Measurements from ENCODE around the gene LMTK2.

The LMTK2 gene

DNA sequence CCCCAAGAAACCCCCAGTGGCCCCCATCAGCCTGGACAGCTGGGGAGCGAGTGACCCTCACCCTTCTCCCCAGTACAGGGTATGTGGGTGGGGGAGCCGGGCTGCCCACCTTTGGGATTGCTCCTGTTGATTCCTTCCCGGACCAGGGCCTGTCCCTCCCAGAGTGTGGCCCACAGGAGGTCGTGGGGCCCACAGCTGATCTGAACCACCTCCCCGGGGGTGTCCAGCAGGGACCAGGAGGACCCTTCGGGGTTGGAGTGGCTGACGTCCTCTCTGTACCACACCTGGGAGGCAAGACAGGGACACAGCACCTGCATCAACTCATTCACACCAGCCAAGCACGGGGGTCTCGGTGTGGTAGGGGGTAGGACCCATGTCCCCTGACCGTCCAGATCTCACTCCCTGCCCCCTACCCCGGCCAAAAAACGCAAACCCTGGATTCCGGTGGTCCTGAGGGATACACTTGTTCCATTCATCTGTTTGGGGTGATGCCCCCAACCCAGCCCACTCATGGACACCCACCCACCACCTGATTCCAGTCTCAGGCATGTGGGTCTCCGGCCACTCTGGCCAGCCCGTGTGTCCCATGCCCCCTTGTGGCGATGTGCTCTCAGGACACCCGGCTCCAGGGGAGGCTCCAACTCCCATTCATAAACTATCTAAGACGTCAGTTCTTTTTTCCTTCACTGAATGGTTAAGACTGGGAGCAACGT is 134.5 kb downstream of the LMTK2 start:
- DNase-seq = peak in 3 of 6 experiments; percentile 6 to 10 (median 8)

DNA sequence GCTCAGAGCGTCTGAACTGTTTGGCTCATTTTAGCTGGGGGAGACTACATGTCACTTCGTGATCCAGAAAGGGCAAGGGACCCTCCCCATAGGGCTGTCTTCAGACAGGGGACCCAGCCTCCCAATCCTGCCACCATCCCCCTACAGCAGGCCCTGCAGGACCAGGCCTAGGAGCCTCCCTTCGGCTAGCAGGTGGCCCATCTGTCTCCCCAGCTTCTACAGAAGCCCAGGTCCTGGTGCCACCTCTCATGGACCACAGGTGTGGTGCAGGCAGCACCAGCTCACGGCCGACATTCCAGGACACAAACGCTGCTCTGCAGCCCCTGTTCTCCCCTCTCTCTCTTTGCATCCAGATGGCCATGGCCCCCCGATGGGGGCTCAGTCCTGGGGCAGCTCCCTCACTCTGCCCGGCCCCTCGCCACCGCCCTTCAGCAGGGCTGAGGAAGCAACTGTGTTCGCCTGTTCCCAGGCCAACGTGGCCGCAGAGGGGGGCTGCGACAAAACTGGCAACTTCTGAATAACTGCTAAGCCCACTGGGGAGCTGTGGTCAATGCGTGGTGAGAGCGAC is 135.1 kb downstream of the LMTK2 start:
- DNase-seq = no peak

DNA sequence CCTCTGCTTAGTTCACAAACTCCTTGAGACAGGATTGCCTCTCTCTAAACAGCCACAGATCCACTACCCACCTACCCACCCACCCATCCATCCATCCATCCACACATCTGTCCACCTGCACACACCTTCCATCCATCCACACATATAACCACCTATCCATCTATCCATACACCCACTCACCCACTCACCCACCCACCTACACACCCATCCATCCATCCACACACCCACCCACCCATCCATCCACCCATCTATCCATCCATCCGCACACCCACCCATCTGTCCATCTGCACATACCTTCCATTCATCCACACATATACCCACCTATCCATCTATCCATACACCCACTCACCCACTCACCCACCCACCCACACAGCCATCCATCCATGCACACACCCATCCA is 135.7 kb downstream of the LMTK2 start:
- DNase-seq = no peak

DNA sequence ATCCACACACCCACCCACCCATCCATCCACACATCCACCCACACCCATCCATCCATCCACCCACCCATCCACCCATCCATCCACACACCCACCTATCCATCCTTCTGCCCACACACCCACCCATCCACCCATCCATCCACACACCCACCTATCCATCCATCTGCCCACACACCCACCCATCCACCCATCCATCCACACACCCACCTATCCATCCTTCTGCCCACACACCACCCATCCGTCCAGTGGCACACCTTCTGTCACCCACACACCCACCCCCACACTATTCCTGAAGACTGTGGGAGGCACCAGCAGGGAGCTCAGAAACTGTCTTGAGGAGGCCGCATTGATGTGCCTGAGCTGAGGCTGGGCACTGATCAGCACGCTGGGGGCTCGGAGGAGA is 136.3 kb downstream of the LMTK2 start:
- no peak for DNase-seq

DNA sequence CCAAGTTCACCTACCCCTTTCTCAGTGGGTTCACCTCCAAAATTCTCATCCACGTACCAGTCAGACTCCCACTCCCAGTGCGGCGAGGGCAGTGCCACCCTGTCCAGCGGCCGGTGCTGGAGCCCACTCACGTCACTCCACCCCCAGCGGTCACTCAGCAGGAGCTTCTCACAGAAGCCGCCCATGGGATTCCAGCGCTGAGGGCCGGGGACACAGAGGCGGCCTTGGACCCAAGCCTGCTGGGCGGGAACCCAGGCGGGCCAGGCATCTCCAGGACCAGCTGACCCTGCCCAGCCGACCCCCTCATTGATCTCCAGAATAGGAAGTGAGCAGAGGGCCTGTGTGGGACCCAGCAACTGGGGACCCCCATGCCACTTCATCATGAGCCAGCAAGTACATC is 138.2 kb downstream of the LMTK2 start:
- DNase-seq = no peak

DNA sequence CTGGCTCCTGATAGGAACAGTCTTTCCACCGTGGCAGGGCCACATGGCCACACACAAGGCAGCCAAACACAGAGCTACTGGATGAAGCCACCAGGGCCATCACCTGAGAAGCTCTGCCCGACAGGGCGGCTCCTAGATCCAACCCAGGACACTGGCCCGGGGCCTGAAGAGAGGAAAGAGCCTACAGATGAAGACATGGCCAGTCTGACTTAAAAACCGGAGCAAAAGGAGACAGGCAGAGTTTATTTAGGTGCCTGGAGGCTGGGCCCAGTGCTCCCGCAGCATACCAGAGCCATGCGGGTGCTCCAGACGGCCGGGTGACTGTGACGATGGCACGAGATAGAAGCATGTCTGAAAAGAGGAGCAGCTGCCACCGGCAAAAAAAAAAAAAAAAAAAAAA is 141.5 kb downstream of the LMTK2 start:
- no peak for DNase-seq

DNA sequence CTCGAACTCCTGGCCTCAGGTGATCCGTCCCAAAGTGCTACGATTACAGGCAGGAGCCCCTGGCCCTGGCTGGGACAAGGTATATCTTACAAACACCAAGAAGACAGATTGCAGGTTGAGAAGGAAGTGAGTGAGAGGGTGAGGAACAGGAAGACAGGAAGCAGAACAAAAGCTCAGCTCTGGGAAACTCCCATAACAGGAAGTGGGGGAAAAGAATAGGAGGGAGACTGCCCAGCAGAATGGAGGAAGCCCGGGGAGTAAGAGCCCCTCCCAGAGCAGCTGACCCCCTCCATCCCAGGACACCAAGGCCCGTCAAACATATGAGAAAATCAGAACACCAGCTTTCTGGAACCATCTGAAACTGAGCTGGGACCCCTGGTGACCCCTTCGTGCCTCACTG is 142.4 kb downstream of the LMTK2 start:
- peak in 2 of 6 experiments; percentile 5 to 10 for DNase-seq

DNA sequence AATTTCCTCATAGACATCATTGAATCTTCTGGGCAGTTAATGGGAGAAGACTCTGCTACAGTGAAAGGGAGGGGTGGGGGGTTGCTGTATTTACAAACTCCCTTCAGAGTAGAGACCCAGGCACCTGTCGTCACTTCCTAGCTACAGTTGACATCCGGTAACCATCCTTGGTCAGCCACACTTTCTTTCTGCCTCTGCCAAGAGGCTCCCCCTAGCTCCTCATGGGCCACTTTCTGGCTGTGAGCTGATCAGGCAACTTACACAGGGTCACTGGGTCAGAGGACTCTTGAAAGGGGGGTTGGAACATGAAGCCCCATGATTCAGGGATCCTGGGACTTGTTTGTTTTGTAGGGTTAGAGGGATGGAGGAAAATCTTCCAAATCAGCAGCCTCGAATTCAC is 144.1 kb downstream of the LMTK2 start:
- DNase-seq = peak in 5 of 6 experiments; percentile 22 to 74 (median 37)

DNA sequence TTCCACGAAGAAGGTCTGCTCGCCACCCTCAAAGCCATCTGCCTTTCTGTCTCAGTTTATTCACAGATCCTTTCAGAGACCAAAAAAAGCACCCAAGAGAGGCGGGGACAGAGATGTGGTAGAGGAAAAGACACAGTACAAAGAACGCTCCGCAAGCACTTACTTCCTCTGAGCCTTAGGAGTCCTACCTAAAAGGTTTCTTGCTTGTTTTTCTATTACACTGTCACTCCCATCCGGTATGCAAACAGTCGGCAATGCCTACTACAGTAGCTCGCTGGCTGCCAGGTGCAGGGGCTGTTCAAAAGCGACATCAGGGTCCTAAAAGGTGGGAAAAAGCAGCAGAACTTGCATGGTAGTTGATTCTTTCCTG is 144.6 kb downstream of the LMTK2 start:
- DNase-seq = peak; percentile 50 to 88 (median 76)

DNA sequence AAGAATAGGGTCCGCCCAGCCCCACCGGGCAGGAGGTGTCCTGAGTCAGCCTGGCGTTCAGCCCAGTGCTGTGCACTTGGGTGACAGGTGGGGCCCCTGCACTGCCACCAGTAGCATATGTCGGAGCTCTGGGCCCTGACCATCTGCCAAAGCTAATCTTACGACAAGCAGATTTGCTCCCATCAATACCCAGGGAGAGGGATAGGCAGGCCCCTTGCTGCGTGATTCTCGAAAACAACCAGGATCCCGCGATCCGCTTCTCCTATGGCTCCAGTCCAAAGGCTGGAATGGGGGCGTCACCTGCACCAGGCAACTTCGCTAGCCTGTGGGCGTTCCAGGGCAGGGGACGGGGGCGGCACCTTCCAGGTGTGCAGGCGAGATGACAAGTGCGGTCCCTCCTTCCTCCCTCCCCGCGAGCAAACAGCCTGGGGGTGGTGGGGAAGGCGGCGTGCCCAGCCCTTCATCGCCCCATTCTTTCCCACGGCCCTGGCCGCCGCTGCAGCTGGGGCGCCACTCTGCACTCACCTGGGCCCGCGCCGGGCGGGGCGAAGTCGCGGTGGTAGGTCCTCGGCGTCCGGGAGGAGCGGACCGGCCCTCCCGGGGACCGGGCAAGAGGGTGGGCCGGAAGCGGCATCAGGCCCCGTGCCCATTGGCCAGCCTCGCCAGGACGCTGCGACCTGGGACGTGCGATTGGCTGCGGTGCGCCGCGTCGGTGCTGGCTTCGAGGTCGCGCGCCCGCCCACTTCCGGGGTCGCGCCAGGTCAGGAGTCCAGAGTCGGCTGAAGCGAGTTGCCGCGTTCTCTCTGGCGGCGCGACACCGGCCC is 145.2 kb downstream of the LMTK2 start, which contains the start of gene TECPR1:
TECPR1 (minus strand) TSS at position 632 of the 824 bp plus-strand sequence. CDS start 6,086 bp downstream, outside the sequence.
- peak; percentile 72 to 96 (median 87) for DNase-seq

DNA sequence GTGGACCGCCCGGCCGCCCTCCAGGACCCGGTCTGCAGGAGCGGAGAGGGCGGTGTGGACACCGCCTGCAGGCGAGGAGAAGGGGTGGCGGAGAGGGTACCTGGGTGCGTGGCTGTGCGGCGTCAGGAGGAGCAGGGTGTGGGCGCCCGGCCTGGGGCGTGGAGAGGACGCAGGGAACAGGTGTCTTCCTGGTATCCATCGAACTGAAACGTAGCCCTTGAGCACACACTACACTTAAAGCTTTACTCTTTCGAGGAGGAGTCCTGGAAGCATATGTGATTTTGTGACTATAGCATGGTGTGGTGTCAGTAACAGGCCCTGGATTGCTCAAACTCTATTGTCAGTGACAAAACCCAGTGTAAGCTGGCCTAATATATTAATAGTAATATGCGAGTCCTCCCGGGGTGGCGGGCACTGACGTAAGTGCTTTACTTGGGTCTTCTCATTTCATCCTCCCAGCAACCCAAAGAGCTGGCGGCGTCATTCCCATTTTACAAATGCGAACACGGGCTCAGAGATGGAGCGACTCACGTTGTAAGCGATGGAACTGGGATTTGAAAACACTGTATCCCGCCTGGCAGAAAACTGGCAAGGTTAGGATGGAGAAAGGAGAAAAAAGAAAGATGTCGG is 145.9 kb downstream of the LMTK2 start:
- peak in 1 of 6 experiments; percentile 38 for DNase-seq

DNA sequence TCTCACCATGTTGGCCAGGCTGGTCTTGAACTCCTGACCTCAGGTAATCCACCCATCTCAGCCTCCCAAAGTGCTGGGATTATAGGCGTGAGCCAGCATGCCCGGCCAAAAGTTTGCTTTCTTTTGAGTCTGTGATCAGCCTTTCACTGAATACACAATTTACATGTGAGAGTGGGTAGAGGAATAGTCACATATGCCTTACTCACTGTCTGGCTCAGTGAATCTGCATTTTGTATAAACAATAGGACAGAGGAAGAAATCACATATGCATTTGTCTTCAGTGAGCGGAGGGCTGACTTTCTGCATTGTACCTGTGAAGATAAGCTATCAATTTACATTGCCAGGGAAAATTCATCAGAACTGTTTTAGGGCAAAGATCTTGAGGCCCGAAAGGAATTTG is 147.9 kb downstream of the LMTK2 start:
- no peak for DNase-seq

DNA sequence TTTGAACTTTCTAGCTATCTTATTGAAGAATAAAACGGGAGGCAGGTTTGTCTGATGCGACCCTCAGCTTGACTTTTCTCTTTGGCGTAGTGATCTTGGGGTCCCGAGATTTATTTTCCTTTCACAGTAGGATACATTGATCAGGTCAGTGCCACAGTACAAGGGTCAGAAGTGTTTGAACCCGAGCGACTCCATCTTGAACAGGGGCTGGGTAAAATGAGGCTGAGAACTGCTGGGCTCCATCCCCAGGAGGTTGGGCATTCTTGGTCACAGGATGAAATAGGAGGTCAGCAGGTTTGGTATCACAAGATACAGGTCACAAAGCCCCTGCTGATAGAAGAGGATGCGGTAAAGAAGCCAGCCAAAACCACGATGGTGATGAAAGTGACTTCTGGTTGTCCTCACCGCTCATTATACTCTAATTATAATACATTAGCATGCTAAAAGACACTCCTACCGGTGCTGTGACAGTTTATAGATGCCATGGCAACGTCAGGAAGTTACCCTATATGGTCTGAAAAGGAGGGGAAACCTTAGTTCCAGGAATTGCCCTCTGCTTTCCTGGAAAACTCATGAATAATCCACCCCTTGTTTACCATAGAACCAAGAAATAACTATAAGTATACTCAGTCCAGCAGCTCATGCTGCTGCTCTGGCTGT is 148.4 kb downstream of the LMTK2 start:
- DNase-seq = no peak

DNA sequence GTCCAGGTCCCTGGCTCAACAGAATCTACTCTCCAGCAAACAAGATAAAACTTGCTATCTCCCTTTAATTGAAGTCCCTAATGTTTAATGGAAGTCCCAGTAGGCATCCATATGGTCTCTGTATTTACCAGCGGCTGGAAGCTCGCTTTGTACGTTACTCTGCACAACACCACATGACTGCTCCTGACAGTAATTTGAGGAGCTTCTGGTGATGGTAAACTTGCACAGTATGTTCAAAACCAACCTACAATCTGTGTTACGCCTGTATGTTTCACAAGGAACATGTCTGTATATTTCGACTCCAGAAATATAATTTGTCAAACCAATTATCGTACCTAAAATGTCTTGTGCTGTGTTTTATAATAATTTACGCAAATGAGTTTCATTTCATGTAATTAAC is 149.8 kb downstream of the LMTK2 start:
- no peak for DNase-seq

DNA sequence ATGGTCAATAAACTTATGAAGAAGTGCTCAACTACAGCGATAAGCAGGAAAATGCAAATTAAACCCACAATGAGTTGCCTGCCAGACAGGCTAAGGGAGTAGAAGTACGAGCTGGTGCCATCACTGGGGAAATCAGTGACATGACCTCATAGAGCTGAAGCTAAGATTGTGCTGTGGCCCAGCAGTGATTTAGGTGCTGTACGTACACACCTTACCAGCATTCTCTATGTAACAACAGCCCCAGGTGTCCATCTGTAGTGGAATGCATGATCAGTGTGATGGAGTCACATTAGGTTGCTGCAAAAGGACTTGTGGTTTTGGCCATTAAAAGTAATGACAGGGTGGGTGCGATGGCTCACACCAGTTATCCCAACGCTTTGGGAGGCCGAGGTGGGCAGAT is 151.0 kb downstream of the LMTK2 start:
- no peak for DNase-seq

All from stimulated activated naive CD4-positive, alpha-beta T cell (primary cell).